Measurements from ENCODE around the gene KIAA1328.

DNA sequence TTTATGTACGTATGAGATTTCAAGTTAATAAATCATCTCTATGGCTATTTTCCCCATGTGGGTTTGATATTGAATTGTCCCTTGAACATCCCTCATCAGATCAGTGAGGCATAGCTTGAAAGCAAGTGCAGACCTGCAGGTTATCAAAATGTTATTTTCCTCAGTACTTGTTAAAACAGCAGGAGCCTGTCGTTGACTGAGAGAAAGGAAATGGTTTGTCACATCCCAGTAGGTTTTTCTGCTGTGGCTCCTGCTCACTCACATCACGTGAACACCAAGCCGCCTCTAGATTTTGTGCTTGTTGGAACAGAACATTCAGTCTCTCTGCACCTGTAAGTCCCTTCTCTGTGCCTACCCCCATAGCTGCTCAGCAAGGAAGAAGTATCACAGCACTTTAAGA, 396.4 kb downstream of the KIAA1328 start:
- TF ChIP-seq, protein P1, sequence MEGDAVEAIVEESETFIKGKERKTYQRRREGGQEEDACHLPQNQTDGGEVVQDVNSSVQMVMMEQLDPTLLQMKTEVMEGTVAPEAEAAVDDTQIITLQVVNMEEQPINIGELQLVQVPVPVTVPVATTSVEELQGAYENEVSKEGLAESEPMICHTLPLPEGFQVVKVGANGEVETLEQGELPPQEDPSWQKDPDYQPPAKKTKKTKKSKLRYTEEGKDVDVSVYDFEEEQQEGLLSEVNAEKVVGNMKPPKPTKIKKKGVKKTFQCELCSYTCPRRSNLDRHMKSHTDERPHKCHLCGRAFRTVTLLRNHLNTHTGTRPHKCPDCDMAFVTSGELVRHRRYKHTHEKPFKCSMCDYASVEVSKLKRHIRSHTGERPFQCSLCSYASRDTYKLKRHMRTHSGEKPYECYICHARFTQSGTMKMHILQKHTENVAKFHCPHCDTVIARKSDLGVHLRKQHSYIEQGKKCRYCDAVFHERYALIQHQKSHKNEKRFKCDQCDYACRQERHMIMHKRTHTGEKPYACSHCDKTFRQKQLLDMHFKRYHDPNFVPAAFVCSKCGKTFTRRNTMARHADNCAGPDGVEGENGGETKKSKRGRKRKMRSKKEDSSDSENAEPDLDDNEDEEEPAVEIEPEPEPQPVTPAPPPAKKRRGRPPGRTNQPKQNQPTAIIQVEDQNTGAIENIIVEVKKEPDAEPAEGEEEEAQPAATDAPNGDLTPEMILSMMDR (IDR thresholded peaks at IDR 0.05; ENCODE audit: insufficient read depth, low read length): no peak
- TF ChIP-seq, protein P2, sequence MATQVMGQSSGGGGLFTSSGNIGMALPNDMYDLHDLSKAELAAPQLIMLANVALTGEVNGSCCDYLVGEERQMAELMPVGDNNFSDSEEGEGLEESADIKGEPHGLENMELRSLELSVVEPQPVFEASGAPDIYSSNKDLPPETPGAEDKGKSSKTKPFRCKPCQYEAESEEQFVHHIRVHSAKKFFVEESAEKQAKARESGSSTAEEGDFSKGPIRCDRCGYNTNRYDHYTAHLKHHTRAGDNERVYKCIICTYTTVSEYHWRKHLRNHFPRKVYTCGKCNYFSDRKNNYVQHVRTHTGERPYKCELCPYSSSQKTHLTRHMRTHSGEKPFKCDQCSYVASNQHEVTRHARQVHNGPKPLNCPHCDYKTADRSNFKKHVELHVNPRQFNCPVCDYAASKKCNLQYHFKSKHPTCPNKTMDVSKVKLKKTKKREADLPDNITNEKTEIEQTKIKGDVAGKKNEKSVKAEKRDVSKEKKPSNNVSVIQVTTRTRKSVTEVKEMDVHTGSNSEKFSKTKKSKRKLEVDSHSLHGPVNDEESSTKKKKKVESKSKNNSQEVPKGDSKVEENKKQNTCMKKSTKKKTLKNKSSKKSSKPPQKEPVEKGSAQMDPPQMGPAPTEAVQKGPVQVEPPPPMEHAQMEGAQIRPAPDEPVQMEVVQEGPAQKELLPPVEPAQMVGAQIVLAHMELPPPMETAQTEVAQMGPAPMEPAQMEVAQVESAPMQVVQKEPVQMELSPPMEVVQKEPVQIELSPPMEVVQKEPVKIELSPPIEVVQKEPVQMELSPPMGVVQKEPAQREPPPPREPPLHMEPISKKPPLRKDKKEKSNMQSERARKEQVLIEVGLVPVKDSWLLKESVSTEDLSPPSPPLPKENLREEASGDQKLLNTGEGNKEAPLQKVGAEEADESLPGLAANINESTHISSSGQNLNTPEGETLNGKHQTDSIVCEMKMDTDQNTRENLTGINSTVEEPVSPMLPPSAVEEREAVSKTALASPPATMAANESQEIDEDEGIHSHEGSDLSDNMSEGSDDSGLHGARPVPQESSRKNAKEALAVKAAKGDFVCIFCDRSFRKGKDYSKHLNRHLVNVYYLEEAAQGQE (IDR thresholded peaks at IDR 0.05; ENCODE audit: insufficient replicate concordance, low read depth): no peak
- no peak for TF ChIP-seq SPI1 (IDR thresholded peaks at IDR 0.05; ENCODE audit: borderline replicate concordance, low read depth)
